GM18858 (cell line): ENCODE data around the gene DNAJC27.

ENCODE experiments used
- ATAC-seq: cut with Tn5 transposase; IDR thresholded peaks from one replicate; pipeline ENCODE4 v1.9.1; 2021; ENCODE audit not compliant: unreplicated experiment

Gene DNAJC27

DNA sequence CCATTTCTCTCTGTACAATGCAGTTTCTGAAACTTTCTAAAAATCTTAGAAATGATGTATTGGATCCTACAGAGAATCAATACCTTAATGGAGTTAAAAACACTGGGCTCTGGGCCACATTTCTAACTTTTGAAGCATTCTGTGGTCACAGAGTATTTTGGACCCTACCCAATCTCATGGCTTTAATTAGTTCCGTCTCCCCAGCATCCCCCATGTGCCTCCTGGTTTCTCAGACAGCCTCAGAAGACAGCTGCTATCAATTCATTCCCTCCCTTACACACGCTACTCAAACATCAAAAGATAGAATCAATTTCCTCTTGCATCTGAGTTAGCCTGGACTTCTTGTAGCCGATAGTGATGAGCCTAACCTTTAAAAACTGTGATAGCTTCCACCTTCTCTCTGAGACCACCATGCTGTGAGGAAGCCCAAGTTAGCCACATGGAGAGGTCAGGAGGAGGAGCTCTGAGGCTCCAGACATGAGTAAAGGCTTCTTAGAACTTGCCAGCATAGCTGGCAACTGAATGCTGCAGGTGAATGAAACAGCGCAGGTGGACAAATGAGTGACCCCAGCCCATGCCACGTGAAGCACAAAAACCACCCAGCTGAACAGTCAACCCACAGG lies 62.1 kb downstream of the DNAJC27 start:
- ATAC-seq, result no peak

DNA sequence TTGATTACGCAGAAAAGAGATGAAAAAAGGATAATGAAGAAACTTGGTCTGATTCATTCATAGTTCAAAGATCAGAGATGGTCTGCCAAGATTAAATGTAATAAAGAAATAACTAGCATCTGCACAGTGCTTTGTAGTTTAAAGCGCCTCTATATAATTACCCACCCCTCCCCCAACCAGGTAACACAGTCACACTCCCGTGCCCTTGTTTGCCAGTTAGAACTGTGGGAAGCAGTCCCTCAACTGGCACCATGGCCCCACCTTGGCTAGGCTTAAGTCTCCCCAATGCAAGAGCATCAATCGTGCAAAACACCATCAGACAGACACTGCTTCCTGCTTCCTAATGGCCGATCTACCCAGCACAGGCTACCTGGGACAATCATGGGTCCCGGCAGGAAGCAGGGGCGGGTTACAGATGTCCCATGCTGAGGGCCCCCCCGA lies 63.3 kb downstream of the DNAJC27 start:
- ATAC-seq, result no peak

DNA sequence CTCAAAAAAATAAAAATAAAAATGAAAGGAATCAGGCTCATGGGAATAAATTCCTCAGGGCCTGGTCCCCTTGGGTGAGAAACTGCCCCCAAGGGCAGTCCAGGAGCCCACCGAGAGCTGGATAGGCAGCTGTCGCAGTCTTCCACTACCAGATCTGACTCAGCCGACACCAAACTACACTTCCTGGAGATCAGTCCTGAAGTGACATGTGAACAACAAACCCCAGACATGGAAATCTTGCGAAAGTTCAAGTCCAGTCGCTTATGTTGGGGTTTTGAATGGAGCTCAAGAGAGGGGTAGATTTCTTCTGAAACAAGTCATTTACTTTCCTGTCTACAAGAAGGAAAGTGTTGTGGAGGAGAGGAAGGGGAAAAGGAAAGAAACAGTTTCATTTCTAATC lies 64.6 kb downstream of the DNAJC27 start:
- ATAC-seq, result no peak

DNA sequence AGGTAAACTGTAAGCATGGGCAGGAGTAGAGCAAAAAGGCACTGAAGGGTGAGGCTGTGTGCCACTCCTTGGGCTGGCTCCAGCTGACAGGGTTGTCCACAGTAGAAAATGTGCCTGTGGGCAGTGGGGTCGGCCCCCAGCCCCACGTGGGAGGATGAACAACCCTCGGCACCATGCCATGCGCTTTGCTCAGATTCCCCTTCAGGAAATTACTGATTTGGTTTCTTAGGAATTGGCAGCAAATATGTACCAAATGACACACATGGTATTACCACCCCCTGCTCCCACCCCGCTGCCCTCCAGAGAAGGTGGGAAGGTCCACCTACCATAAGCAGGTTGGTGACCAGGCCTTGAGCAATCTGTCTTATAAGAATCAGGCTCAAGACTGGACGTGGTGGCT lies 65.3 kb downstream of the DNAJC27 start:
- no peak for ATAC-seq

DNA sequence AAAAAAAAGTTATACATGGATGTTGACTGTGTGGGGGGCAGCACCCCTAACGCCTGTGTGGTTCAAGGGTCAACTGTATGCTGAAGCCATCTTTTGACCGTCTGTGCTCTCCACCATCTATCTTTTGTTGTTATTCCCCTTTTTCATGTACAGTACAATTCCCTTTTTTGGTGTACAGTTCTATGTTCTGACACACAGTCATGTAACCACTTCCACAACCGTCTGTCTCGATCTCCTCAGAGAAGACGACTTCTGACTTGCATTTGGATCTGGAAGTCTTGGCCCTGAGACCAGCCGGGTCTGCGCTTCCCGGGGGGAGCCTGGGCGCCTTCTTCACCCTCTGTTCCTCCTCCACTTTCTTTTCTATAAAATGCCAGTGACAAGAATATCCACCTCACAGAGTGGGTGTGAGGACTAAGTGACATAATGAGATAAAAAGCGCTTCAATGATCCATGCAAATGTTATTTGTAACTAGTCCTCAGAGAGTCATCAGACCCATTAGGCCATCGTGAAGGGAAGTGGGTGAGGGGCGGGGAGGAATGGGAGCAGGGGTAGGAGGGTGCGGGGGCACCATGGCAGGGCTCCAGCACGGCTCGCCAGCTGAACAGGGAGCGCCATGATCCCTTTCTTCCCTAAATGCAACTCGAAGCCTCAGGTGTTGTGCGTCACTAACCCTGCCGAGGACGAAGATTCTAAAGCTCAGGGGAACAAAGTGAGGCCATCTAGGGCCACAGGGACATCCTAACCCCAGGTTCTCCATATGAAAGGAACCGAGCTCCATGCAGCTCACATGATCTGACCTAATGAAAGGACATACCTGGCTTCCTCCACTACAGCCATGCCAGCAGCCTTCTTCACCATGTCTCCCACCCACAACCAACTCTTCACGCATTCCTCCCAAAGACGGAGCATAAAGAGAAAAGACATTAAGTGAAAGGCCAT lies 68.3 kb downstream of the DNAJC27 start:
- no peak for ATAC-seq

DNA sequence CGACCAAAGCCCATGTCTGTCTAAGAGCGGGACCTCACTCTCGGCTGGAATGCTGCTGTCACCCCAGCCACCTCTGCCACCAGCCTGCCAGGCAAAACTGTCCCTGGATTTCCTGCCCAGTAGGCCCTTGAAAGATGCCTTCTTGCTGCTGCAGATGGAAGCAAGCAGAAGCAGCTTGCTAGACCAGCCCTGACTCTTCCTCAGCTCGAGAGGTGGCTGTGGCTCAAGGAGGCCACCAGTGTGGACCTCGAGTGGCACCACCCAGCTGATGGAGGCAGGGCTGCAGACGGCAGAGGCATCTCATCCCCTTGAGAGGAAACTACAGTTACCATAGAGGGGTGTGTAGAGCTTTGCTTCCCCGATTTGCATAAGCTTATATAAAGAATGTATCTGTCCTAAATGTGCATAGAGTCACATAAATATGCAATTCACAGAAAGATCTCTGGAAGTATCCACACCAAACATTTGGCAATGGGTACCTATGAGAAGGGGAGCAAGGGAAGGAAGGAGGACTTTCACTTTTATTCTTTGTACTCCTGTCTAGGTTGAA lies 72.3 kb downstream of the DNAJC27 start:
- ATAC-seq, result no peak

DNA sequence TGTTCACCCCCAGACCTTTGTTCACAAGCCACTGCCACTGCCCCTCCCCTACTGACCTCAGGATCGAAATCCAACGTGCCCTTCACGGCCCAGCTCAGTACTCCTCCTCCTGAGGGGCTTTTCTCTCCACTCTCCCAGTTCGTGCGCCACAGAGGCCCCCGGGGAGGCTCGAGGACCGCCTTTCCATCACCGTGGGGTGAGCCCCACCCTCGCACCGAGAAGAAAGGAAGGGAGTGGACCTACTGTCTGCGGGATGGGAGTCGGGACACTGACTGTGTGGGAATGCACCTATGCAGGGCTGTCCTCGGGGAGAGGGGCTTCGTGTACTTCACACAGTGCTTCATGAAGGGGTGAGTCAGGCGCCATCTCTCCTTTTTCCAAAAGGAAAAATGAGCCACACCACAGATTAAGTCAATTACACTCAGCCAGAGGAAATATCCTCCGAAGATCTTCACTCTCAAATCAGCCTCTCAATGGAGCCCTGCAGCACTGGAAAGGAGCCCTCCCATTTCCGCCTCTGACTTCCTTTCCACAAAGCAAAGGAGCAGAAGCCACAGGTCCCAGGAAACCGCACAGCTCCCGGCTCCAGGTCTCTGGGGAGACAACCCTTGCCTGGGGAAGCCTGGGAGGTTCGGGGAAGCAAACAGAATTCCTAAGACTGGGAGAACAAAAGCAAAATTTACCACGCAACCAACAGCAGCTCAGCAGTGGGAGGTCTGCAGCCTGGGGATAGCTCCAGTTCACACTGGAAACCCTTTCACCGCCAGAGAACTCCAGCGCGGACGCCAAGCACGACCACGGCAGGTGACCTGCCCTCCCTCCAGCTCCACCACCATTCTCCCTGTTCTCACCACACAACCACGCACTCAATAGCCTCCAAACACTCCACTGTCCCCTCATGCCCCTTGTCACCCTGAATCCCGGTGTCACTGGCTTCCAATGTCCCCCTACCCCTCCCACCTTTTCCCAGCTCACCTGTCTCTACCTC lies 73.3 kb downstream of the DNAJC27 start:
- no peak for ATAC-seq

DNA sequence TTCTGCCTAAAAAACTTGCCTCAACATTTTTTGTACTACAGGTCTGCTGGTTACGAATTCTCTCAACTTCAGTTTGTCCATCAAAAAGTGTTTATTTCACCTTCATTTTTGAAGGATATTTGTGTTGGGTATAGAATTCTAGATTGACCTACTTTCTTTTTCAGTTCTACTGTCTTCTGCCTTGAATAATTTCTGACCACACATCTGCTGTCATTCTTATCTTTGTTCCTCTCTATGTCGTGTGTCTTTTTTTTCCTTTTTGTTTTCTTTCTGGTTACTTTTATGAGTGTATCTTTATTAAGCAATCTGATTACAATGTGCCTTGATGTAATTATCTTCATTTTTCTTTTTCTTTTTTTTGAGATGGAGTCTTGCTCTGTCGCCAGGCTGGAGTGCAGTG lies 77.0 kb downstream of the DNAJC27 start:
- ATAC-seq, result no peak

DNA sequence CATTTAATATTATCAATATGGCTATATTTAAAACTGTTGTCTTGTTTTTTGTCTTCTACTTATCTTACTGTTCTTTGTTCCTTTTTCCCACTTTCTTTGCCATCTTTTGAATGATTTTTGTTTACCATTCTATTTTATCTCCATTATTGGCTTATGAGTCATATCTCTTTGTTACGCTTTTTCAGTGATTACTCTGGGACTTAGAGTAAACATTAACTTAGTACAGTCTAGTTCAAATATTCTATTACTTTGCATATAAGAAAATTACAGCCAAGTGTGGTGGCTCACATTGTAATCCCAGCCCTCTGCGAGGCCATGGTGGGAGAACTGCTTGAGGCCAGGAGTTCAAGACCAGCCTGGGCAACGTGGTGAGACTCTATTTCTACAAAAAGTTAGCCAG lies 77.8 kb downstream of the DNAJC27 start:
- no peak for ATAC-seq
